Dendritic cell treated with granulocyte-macrophage colony-stimulating factor and Interleukin-4, amounts not matched to agents 40 ng/mL and 50 ng/mL, for 4 days (primary cell): ENCODE measurements around the gene AFF3.
"Not testable (repeated sequence)": the region's sequence is repeated elsewhere in the genome, so short reads cannot be mapped to it uniquely, and the experiment has no call there.

Experiments
- H3K27ac Mint-ChIP-seq: one replicate; pipeline ENCODE4 v1.8.0; 2022; ENCODE audit warnings: mild to moderate bottlenecking, mixed read lengths
- H3K27me3 Mint-ChIP-seq: one replicate; pipeline ENCODE4 v1.8.0; 2022; ENCODE audit warnings: mild to moderate bottlenecking, mixed read lengths
- H3K36me3 Mint-ChIP-seq: one replicate; pipeline ENCODE4 v1.8.0; 2022; ENCODE audit warnings: low read depth, mixed read lengths
- H3K4me1 Mint-ChIP-seq: one replicate; pipeline ENCODE4 v1.8.0; 2022; ENCODE audit warnings: low read depth, mixed read lengths
- H3K4me3 Mint-ChIP-seq: one replicate; pipeline ENCODE4 v1.8.0; 2022; ENCODE audit warnings: mild to moderate bottlenecking, moderate library complexity, mixed read lengths
- H3K9me3 Mint-ChIP-seq: one replicate; pipeline ENCODE4 v1.8.0; 2022; ENCODE audit warnings: mixed read lengths
- intact Hi-C: fragments of 100-400 bp; cut with micrococcal nuclease; formaldehyde crosslinking; loops from one replicate; pipeline ENCODE4 v1.15.0; 2022

The AFF3 gene

GRCh38 chr2:99970292-99970868 lies 172.0 kb downstream of the AFF3 start:
- Mint-ChIP-seq H3K27ac (no peak overlapping the region), H3K27me3 (peaks cover 3% of the 10 kb centered on the region), H3K9me3 (no peaks in the 10 kb centered on the region), H3K4me3 (no peak overlapping the region), H3K36me3 (no peaks in the 10 kb centered on the region), H3K4me1 (peaks cover 16% of the 10 kb centered on the region)
- intact Hi-C loops: no loop called here

- intact Hi-C loops: no loop called here
- no peak overlapping the region for H3K4me3 Mint-ChIP-seq
- no peaks in the 10 kb centered on the region for H3K36me3 Mint-ChIP-seq
- no peak overlapping the region for H3K27ac Mint-ChIP-seq
- peaks cover 16% of the 10 kb centered on the region for H3K4me1 Mint-ChIP-seq
- no peaks in the 10 kb centered on the region for H3K9me3 Mint-ChIP-seq
- H3K27me3 Mint-ChIP-seq: peaks cover 7% of the 10 kb centered on the region
Observed at GRCh38 chr2:99961196-99961913, 181.0 kb downstream of the AFF3 start.

- Mint-ChIP-seq H3K9me3 (no peaks in the 10 kb centered on the region), H3K4me1 (peaks cover 22% of the 10 kb centered on the region), H3K27ac (no peak overlapping the region), H3K4me3 (no peak overlapping the region), H3K36me3 (no peaks in the 10 kb centered on the region), H3K27me3 (peaks cover 7% of the 10 kb centered on the region)
- intact Hi-C loops: no loop called here
Observed at GRCh38 chr2:99960790-99961189, 181.6 kb downstream of the AFF3 start.

GRCh38 chr2:99960291-99960690 lies 182.1 kb downstream of the AFF3 start:
- Mint-ChIP-seq H3K27ac (no peak overlapping the region), H3K9me3 (no peaks in the 10 kb centered on the region), H3K4me1 (peaks cover 22% of the 10 kb centered on the region), H3K27me3 (peaks cover 7% of the 10 kb centered on the region), H3K4me3 (no peak overlapping the region), H3K36me3 (no peaks in the 10 kb centered on the region)
- intact Hi-C loops: no loop called here

- no peak overlapping the region for H3K27ac Mint-ChIP-seq
- H3K4me1 Mint-ChIP-seq: peaks cover 22% of the 10 kb centered on the region
- H3K27me3 Mint-ChIP-seq: peaks cover 7% of the 10 kb centered on the region
- intact Hi-C loops: no loop called here
- no peaks in the 10 kb centered on the region for H3K9me3 Mint-ChIP-seq
- H3K36me3 Mint-ChIP-seq: no peaks in the 10 kb centered on the region
- H3K4me3 Mint-ChIP-seq: no peak overlapping the region
Observed at GRCh38 chr2:99959261-99960014, 183.0 kb downstream of the AFF3 start.

- no peaks in the 10 kb centered on the region for H3K9me3 Mint-ChIP-seq
- H3K4me1 Mint-ChIP-seq: peaks cover 22% of the 10 kb centered on the region
- no peak overlapping the region for H3K4me3 Mint-ChIP-seq
- intact Hi-C loops: no loop called here
- H3K36me3 Mint-ChIP-seq: no peaks in the 10 kb centered on the region
- peaks cover 7% of the 10 kb centered on the region for H3K27me3 Mint-ChIP-seq
- H3K27ac Mint-ChIP-seq: no peak overlapping the region
Observed at GRCh38 chr2:99957332-99958133, 184.9 kb downstream of the AFF3 start.

GRCh38 chr2:99956232-99957030 lies 186.0 kb downstream of the AFF3 start:
- H3K4me3 Mint-ChIP-seq: no peak overlapping the region
- peaks cover 16% of the 10 kb centered on the region for H3K4me1 Mint-ChIP-seq
- H3K9me3 Mint-ChIP-seq: no peaks in the 10 kb centered on the region
- H3K27me3 Mint-ChIP-seq: peaks cover 7% of the 10 kb centered on the region
- H3K27ac Mint-ChIP-seq: no peak overlapping the region
- no peaks in the 10 kb centered on the region for H3K36me3 Mint-ChIP-seq
- intact Hi-C loops: no loop called here

- intact Hi-C loops: no loop called here
- H3K27ac Mint-ChIP-seq: no peak overlapping the region
- H3K27me3 Mint-ChIP-seq: peaks cover 7% of the 10 kb centered on the region
- H3K4me1 Mint-ChIP-seq: peaks cover 10% of the 10 kb centered on the region
- H3K36me3 Mint-ChIP-seq: no peaks in the 10 kb centered on the region
- no peak overlapping the region for H3K4me3 Mint-ChIP-seq
- no peaks in the 10 kb centered on the region for H3K9me3 Mint-ChIP-seq
Observed at GRCh38 chr2:99953750-99954149, 188.6 kb downstream of the AFF3 start.

- H3K36me3 Mint-ChIP-seq: no peaks in the 10 kb centered on the region
- no peaks in the 10 kb centered on the region for H3K27me3 Mint-ChIP-seq
- no peaks in the 10 kb centered on the region for H3K4me1 Mint-ChIP-seq
- H3K27ac Mint-ChIP-seq: no peak overlapping the region
- intact Hi-C loops: no loop called here
- H3K4me3 Mint-ChIP-seq: no peak overlapping the region
- H3K9me3 Mint-ChIP-seq: no peaks in the 10 kb centered on the region
Observed at GRCh38 chr2:99949963-99950362, 192.4 kb downstream of the AFF3 start.

- H3K4me3 Mint-ChIP-seq: no peak overlapping the region
- no peak overlapping the region for H3K27ac Mint-ChIP-seq
- no peaks in the 10 kb centered on the region for H3K36me3 Mint-ChIP-seq
- H3K4me1 Mint-ChIP-seq: no peaks in the 10 kb centered on the region
- no peaks in the 10 kb centered on the region for H3K27me3 Mint-ChIP-seq
- intact Hi-C loops: no loop called here
- no peaks in the 10 kb centered on the region for H3K9me3 Mint-ChIP-seq
Observed at GRCh38 chr2:99949530-99949929, 192.9 kb downstream of the AFF3 start.

GRCh38 chr2:99948010-99948409 lies 194.4 kb downstream of the AFF3 start:
- Mint-ChIP-seq H3K9me3 (no peaks in the 10 kb centered on the region), H3K27ac (no peak overlapping the region)

GRCh38 chr2:99947366-99947765 lies 195.0 kb downstream of the AFF3 start:
- H3K27me3 Mint-ChIP-seq, H3K4me1 Mint-ChIP-seq, H3K9me3 Mint-ChIP-seq, H3K27ac Mint-ChIP-seq, H3K4me3 Mint-ChIP-seq, H3K36me3 Mint-ChIP-seq, intact Hi-C loops: not testable (repeated sequence)

More at GRCh38 chr2:99948010-99948409, 194.4 kb downstream of the AFF3 start:
- no peak overlapping the region for H3K4me3 Mint-ChIP-seq
- intact Hi-C loops: no loop called here
- no peaks in the 10 kb centered on the region for H3K36me3 Mint-ChIP-seq
- H3K27me3 Mint-ChIP-seq: no peaks in the 10 kb centered on the region
- no peaks in the 10 kb centered on the region for H3K4me1 Mint-ChIP-seq

GRCh38 chr2:99944019-99944418 lies 198.4 kb downstream of the AFF3 start:
- Mint-ChIP-seq H3K27ac (no peak overlapping the region), H3K27me3 (no peaks in the 10 kb centered on the region), H3K4me1 (peaks cover 10% of the 10 kb centered on the region), H3K9me3 (peaks cover 8% of the 10 kb centered on the region), H3K36me3 (no peaks in the 10 kb centered on the region), H3K4me3 (no peak overlapping the region)
- intact Hi-C loops: no loop called here
